HUES48 (cell line): Measurements from ENCODE around the gene RASSF8.

Experiments used
- H3K27ac ChIP-seq: one replicate; pipeline ENCODE4 v1.7.0; 2013; ENCODE audit warnings: low read depth, low read length, inconsistent platforms
- H3K27me3 ChIP-seq: 2 replicates; pipeline ENCODE4 v1.6.1; 2013; ENCODE audit warnings: mild to moderate bottlenecking, low read length; ENCODE audit not compliant: control insufficient read depth, insufficient read depth
- H3K36me3 ChIP-seq: 2 replicates; pipeline ENCODE4 v1.6.1; 2013; ENCODE audit warnings: low read length; ENCODE audit not compliant: control insufficient read depth, insufficient read depth
- H3K4me1 ChIP-seq: 2 replicates; pipeline ENCODE4 v1.6.1; 2013; ENCODE audit warnings: mild to moderate bottlenecking, low read length; ENCODE audit not compliant: control insufficient read depth, insufficient read depth
- H3K4me3 ChIP-seq: 2 replicates; pipeline ENCODE4 v1.5.1; 2013; ENCODE audit warnings: mild to moderate bottlenecking, low read depth, low read length
- H3K9ac ChIP-seq: 2 replicates; pipeline ENCODE4 v1.6.1; 2013; ENCODE audit warnings: mild to moderate bottlenecking, low read depth, low read length, moderate library complexity
- H3K9me3 ChIP-seq: 2 replicates; pipeline ENCODE4 v1.6.1; 2013; ENCODE audit warnings: low read length; ENCODE audit not compliant: control insufficient read depth, insufficient read depth

The RASSF8 gene

DNA sequence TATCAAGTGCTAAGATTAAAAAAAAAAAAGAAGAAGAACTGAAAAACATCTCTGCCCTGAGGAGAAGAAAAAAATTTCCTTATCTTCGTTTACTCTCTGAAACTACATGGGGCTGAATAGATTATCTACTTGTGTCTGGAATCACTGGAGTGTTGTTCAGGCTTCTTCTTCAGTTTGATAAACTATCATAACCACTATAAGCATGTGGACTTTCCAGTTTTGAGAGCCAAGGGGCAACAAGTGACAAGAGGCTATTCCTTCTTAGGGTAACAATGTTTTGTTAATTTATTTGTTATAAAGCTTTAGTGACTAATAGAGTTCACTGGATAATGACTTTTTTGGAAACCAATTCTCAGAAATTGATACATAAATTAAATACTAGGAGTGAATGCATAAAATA lies 19.9 kb upstream of the RASSF8 start:
- Histone ChIP-seq H3K9ac (no peak overlapping the region), H3K27ac (no peak overlapping the region)

DNA sequence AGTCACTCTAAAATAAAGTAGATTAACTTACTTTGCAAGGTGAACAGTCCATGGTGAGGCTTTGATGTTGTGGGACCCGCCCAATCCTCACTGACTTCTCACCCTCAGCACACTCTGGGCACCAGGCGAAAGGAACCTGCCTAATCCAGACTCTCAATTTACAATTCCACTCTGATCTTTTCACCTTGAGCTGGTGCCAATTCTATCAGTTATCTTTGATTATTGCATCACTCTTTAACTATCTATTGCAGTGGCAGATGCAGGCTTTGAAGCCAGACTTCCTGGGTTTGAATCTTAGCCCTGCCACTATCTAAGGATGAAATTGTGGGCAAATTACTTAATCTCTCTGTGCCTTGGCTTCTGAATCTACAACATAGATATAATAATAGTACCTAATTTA lies 18.9 kb upstream of the RASSF8 start:
- Histone ChIP-seq H3K4me1 (peaks cover 16% of the 10 kb centered on the region; the same call in 1 of the 2 replicates), H3K9ac (no peak overlapping the region), H3K4me3 (no peak overlapping the region), H3K27me3 (no peaks in the 10 kb centered on the region), H3K36me3 (no peaks in the 10 kb centered on the region), H3K27ac (no peak overlapping the region), H3K9me3 (no peaks in the 10 kb centered on the region)

More for the DNA sequence above, 19.9 kb upstream of the RASSF8 start:
- Histone ChIP-seq H3K4me1 (peaks cover 16% of the 10 kb centered on the region; the same call in 1 of the 2 replicates), H3K9me3 (no peaks in the 10 kb centered on the region), H3K36me3 (no peaks in the 10 kb centered on the region), H3K4me3 (no peak overlapping the region), H3K27me3 (no peaks in the 10 kb centered on the region)

DNA sequence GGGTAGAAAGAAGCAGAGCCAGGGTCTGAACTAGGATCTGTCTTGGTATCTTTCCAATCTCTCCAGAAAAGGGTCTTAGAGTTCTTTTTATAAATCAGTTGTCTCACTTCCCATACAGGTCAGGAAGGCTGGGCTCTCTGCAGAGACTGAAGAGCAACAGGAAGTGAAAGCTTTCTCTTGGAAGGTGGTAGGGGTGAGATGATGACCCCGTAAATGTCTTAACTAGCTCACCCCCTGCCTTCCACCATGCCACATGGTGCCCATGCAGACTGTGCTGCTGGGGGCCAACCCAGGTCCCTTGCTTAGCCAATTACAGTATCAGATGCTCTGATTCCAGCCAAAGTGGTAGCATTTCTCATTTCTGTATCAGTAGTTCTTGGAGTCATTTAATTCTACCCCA lies 17.6 kb upstream of the RASSF8 start:
- Histone ChIP-seq H3K36me3 (no peaks in the 10 kb centered on the region), H3K4me1 (peaks cover 16% of the 10 kb centered on the region; the same call in 1 of the 2 replicates), H3K4me3 (no peak overlapping the region), H3K9me3 (no peaks in the 10 kb centered on the region), H3K27me3 (no peaks in the 10 kb centered on the region), H3K27ac (no peak overlapping the region), H3K9ac (no peak overlapping the region)

DNA sequence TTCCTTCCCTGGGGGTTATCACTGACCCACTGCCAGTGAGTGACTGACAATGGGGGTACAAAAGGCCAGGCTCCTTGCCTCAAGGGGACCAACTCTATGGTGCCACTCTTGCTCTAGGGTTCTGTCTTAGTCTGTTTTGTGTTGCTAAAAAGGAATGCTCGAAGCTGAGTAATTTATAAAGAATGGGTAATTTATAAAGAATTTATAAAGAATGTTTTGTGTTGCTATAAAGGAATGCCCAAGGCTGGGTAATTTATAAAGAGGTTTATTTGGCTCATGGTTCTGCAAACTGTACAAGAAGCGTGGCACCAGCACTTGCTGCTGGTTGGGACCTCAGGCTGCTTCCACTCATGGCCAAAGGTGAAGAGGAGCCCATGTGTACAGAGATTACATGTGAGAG lies 15.8 kb upstream of the RASSF8 start:
- Histone ChIP-seq H3K27me3 (no peaks in the 10 kb centered on the region), H3K36me3 (no peaks in the 10 kb centered on the region), H3K9me3 (no peaks in the 10 kb centered on the region), H3K9ac (no peak overlapping the region), H3K4me3 (no peak overlapping the region), H3K4me1 (peaks cover 16% of the 10 kb centered on the region; the same call in 1 of the 2 replicates), H3K27ac (no peak overlapping the region)

DNA sequence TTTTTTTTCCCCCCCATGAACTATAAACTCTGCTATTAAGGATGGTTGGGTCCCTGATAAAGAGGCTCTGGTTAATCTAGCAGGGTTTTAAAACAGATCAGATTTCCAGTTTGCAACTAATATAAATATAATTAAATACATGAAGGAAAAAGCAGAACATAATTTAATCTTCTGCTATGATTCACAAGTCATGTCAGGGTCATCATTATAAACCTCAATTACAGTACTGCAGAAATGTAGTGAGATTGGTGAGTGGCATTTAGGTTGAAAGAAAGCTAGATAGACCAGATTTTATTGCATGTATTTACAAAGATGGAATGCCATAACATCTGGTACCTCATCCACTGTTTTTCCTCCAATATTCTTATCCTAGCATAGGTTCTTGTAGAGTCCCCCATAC lies 14.5 kb upstream of the RASSF8 start:
- H3K9me3 ChIP-seq: no peaks in the 10 kb centered on the region
- no peak overlapping the region for H3K9ac ChIP-seq
- H3K4me1 ChIP-seq: peaks cover 14% of the 10 kb centered on the region; the same call in 1 of the 2 replicates
- H3K36me3 ChIP-seq: no peaks in the 10 kb centered on the region
- H3K4me3 ChIP-seq: no peak overlapping the region
- no peaks in the 10 kb centered on the region for H3K27me3 ChIP-seq
- H3K27ac ChIP-seq: no peak overlapping the region

DNA sequence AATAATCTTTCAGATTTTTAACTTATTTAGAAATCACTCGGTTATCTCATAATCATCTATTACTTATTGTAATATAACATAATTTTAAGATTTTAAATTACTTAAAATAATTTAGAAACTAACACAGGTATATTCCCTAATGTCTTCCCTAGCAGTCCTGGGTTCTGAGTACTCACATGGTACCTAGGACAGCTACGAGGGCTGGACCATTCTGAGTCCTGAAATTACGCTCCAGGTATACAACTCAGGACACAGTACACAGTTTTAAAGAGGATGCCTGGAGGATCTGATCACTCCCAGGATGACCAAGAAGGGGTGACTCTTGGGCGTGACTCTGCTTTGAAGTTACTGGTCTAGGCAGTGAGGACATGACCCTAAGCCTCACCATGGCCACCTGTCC lies 9.1 kb upstream of the RASSF8 start:
- no peaks in the 10 kb centered on the region for H3K4me1 ChIP-seq
- H3K9me3 ChIP-seq: no peaks in the 10 kb centered on the region
- no peaks in the 10 kb centered on the region for H3K27me3 ChIP-seq
- no peaks in the 10 kb centered on the region for H3K36me3 ChIP-seq
- no peak overlapping the region for H3K4me3 ChIP-seq
- no peak overlapping the region for H3K9ac ChIP-seq
- H3K27ac ChIP-seq: no peak overlapping the region

DNA sequence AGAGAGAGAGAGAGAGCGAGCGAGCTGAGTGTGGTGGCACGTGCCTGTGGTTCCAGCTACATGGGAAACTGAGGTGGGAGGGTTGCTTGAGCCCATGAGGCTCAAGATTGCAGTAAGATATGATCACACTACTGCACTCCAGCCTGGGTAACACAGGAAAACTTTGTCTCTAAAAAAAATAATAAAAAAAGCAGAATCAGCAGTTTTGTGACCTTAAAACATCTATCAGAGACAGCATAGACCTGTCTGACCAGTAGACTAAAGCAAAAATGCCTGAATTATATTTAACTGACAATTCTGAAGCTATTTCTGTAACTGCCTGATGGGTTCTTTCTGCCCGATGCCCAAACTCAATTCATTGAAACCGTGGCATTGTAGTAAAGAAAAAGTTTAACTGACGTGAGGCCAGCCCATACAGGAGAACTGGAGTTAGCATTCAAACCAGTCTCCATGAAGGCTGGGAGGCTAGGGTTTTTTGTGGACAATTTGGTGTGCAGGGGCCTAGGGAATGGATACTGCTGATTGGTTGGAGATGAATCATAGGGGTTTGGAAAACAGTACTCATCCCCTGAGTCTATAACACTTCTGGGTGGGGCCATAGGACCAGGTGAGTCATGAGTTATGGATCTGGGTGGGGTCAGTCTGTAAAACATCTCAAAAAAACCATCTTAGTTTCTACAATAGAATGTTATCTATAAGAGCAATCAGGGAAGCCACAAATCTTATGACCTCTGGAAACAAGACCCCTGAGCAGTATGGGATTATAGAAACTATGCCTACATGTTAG lies 8.0 kb upstream of the RASSF8 start:
- H3K27me3 ChIP-seq: no peaks in the 10 kb centered on the region
- H3K4me3 ChIP-seq: no peak overlapping the region
- H3K36me3 ChIP-seq: no peaks in the 10 kb centered on the region
- no peak overlapping the region for H3K9ac ChIP-seq
- H3K27ac ChIP-seq: no peak overlapping the region
- no peaks in the 10 kb centered on the region for H3K9me3 ChIP-seq
- H3K4me1 ChIP-seq: no peaks in the 10 kb centered on the region

DNA sequence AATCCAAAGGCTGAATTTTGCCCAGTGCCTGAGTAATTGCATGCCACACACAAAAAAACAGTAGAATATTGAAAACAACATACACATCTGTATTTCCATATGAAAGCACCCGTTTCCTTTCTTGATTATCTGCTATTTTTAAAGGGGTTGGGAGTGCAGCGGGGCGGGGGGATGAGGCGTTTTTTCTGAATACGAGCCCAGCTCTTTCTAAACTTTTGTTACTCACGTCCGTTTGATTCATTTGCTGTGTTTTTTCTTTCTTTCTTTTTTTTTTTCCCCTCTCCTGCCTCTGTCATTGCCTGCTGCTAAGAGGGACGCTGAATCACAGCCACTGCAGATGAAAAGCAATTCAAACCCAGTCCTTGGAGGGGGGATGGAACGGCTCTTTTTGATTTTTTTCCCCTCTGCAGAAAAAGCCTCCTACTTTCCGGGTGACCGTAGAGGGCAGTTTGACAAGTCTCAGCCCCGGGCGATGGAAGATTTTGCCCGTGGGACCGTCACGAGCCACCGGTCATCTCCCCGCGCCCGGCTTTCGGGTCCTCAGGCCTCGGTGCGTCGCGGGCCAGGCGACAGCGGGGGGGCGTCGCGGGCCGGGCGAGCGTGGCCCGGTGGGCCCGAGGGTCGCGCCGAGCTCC lies 572 bp upstream of the RASSF8 start:
- peak overlapping the region; percentile 42; the same call in 1 of the 2 replicates for H3K9ac ChIP-seq
- H3K9me3 ChIP-seq: no peaks in the 10 kb centered on the region
- peaks cover 12% of the 10 kb centered on the region for H3K4me1 ChIP-seq
- H3K36me3 ChIP-seq: no peaks in the 10 kb centered on the region
- peak overlapping the region; percentile 72 for H3K4me3 ChIP-seq
- H3K27ac ChIP-seq: peak overlapping the region; percentile 94
- H3K27me3 ChIP-seq: no peaks in the 10 kb centered on the region

DNA sequence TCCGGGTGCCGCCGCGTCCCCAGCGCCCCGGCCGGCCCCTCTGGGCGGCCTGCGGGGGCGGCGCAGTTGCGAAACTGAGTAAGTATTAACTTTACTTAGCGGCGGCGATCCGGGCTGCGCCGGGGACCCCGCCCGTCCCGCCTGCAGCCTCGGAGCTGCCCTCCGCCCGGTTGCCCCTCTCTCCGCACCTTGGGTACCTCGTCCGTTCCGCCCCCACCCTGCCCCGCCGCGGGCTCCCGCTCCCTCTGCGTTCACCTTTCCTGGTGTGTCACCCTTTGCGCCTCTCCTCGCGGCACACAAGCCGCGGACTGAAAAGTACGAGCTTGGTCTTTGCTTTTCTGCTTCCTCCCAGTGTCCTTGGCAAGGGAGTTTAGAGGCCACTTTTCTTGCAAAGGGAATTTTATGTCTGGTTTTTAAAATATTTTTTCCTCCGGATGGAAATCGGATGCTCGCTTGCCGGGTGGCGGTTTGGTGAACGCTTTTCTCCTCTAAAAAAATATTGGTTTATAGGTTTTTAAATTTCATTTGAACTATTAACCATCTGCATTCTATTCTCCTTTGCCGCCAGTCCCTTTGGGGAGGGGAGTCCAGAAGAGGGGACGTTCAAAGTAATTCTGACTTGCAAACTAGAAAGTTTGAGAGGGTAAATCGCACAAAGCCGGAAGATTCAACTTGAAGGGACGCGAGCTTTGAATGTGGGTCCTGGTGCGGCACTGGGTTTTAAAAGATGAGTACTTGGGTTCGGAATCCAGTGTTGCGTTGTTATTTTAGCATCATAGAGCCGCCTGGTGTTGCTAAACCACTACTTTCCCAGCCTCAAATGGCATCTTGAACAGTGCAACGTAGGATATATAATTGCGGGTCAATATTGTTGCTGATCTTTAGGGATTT lies 834 bp downstream of the RASSF8 start:
- peak overlapping the region; percentile 66 for H3K27ac ChIP-seq
- H3K9ac ChIP-seq: peak overlapping the region; percentile 47
- peak overlapping the region; percentile 84 for H3K4me3 ChIP-seq
- no peaks in the 10 kb centered on the region for H3K9me3 ChIP-seq
- no peaks in the 10 kb centered on the region for H3K27me3 ChIP-seq
- peaks cover 12% of the 10 kb centered on the region for H3K4me1 ChIP-seq
- no peaks in the 10 kb centered on the region for H3K36me3 ChIP-seq

DNA sequence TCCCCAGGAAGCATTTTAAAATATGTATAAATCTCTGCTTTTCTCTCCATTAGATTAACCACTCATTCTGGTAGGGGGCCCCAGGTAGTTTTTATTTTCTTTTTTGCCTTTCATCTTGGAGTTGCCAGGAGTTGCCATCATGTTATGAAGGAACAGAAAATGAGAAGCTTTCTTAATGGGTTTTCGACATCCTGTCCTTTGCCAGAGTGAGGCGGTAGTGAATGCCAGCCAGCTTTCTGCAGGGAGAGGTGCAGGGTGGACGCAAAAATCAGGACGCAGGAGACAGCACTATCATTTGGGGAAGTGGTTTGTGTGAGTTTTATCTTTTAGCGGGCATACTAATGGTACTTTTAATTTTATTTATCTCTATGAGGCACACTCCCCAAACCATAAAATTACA lies 1.7 kb downstream of the RASSF8 start:
- H3K4me3 ChIP-seq: peak overlapping the region; percentile 84
- no peak overlapping the region for H3K27ac ChIP-seq

More for the DNA sequence above, 1.7 kb downstream of the RASSF8 start:
- peaks cover 12% of the 10 kb centered on the region for H3K4me1 ChIP-seq
- H3K9ac ChIP-seq: 0 out of 2 replicates have a peak overlapping the region, but pooled peaks have one; percentile 47
- H3K27me3 ChIP-seq: no peaks in the 10 kb centered on the region
- H3K36me3 ChIP-seq: no peaks in the 10 kb centered on the region
- no peaks in the 10 kb centered on the region for H3K9me3 ChIP-seq
